Endothelial cell of umbilical vein (primary cell): ENCODE measurements around the gene ANXA11. TPM values are rescaled to one million over a fixed set of nuclear protein-coding genes. Genes with fewer than 3 reads are reported as not detected.

Source experiments
- BruUV-seq: library from RNA; stranded (reverse); fragments of 400-500 nt; replicated peaks from 2 replicates; lab custom pipeline; 2021; lab: Mats Ljungman, UMichigan
- CTCF ChIA-PET: fragments of 300-600, 350-600 bp; sonication (Branson Sonifier 250); formaldehyde crosslinking; loops from one replicate; lab custom pipeline; 2021; ENCODE audit warnings: antibody characterized with exemption, inconsistent platforms; lab: Charles Lee
- POLR2A ChIA-PET: fragments of 300-600, 350-600 bp; sonication (Branson Sonifier 250); formaldehyde crosslinking; loops from one replicate; lab custom pipeline; 2021; ENCODE audit warnings: antibody characterized with exemption, inconsistent platforms; lab: Charles Lee
- DNase-seq: peaks from one replicate; pipeline ENCODE4 v3.0.0-alpha.2; 2011; ENCODE audit warnings: low read depth, low spot score
- FAIRE-seq: peaks from 2 replicates; lab custom pipeline; 2011; peaks lifted over from hg19 to GRCh38; lab: Jason Lieb, UNC
- H2AFZ ChIP-seq: 2 replicates; pipeline ENCODE4 v1.6.0; 2012; ENCODE audit warnings: low read depth, low read length, control low read depth, inconsistent platforms
- H3K27ac ChIP-seq: 2 replicates; pipeline ENCODE4 v1.5.1; 2011; ENCODE audit warnings: low read depth, mild to moderate bottlenecking, control low read depth, low read length, moderate library complexity; ENCODE audit not compliant: insufficient read depth
- H3K27me3 ChIP-seq, 2 experiments: 2 replicates each; pipeline versions ENCODE4 v1.6.0 to v1.6.1; 2011; ENCODE audit warnings: low read length in 2 of 2, mixed read lengths in 1 of 2; ENCODE audit not compliant: control insufficient read depth in 2 of 2, insufficient read depth in 2 of 2
- H3K36me3 ChIP-seq, 2 experiments: 2 replicates in 1 of 2; 3 replicates in 1 of 2; pipeline ENCODE4 v1.5.1; 2011; ENCODE audit warnings: low read length in 2 of 2, mild to moderate bottlenecking in 1 of 2, moderate library complexity in 1 of 2; ENCODE audit not compliant: control insufficient read depth in 2 of 2, insufficient read depth in 2 of 2; ENCODE audit errors: extremely low read depth in 1 of 2
- H3K4me1 ChIP-seq: 3 replicates; pipeline ENCODE4 v1.5.1; 2011; ENCODE audit warnings: mild to moderate bottlenecking, low read length; ENCODE audit not compliant: control insufficient read depth, insufficient read depth; ENCODE audit errors: extremely low read depth
- H3K4me2 ChIP-seq: 2 replicates; pipeline ENCODE4 v1.6.1; 2011; ENCODE audit warnings: low read length, control low read depth, mixed read lengths; ENCODE audit not compliant: insufficient read depth
- H3K4me3 ChIP-seq, 3 experiments: fragments of 200-600 bp in 1 of 3; sonication (generic), shearing (Covaris generic) in 1 of 3; replicated peaks in 1 of 3; 2 replicates each; pipeline ENCODE4 v1.5.1; 2011 to 2016; ENCODE audit warnings: control low read depth in 3 of 3, low read length in 3 of 3, mild to moderate bottlenecking in 2 of 3, inconsistent platforms in 1 of 3, low read depth in 1 of 3, moderate library complexity in 1 of 3; ENCODE audit not compliant: insufficient read depth in 1 of 3
- H3K79me2 ChIP-seq: 2 replicates; pipeline ENCODE4 v1.6.0; 2012; ENCODE audit warnings: low read length, inconsistent platforms; ENCODE audit not compliant: control insufficient read depth, insufficient read depth
- H3K9ac ChIP-seq: replicated peaks from 2 replicates; pipeline ENCODE3; 2011; ENCODE audit warnings: low read length, control low read depth; ENCODE audit not compliant: insufficient read depth; ENCODE audit errors: extremely low read depth
- H3K9me1 ChIP-seq: replicated peaks from 3 replicates; pipeline ENCODE4 v1.6.0; 2011; ENCODE audit warnings: mild to moderate bottlenecking, low read length; ENCODE audit not compliant: control insufficient read depth, insufficient read depth; ENCODE audit errors: extremely low read depth
- H3K9me3 ChIP-seq: replicated peaks from 2 replicates; pipeline ENCODE4 v1.5.1; 2012; ENCODE audit warnings: low read length, inconsistent platforms; ENCODE audit not compliant: control insufficient read depth, insufficient read depth
- H4K20me1 ChIP-seq: replicated peaks from 2 replicates; pipeline ENCODE3; 2011; ENCODE audit warnings: mild to moderate bottlenecking, low read length; ENCODE audit not compliant: control insufficient read depth, insufficient read depth; ENCODE audit errors: extremely low read depth
- CTCF ChIP-seq, 2 donors: IDR thresholded peaks; 1 replicate in 1 of 2; 2 replicates in 1 of 2; pipeline ENCODE4 v1.5.1; 2011; ENCODE audit warnings: low read length in 2 of 2, mild to moderate bottlenecking in 2 of 2, moderate library complexity in 2 of 2, control low read depth in 1 of 2, inconsistent platforms in 1 of 2, low read depth in 1 of 2; ENCODE audit not compliant: insufficient read depth in 1 of 2; ENCODE audit errors: extremely low read depth in 1 of 2
- EZH2 ChIP-seq: IDR thresholded peaks from 2 replicates; pipeline ENCODE4 v1.6.1; 2012; ENCODE audit warnings: borderline replicate concordance, low read depth, mild to moderate bottlenecking, moderate library complexity, low read length, inconsistent platforms; ENCODE audit not compliant: severe bottlenecking
- FOS ChIP-seq: IDR thresholded peaks from 2 replicates; pipeline ENCODE4 v1.6.1; 2011; ENCODE audit warnings: mild to moderate bottlenecking, low read length, moderate library complexity, borderline replicate concordance; ENCODE audit not compliant: insufficient read depth
- GATA2 ChIP-seq: IDR thresholded peaks from 2 replicates; pipeline ENCODE4 v1.7.0; 2011; ENCODE audit warnings: low read depth, mild to moderate bottlenecking, moderate library complexity, mixed read lengths, low read length; ENCODE audit not compliant: insufficient read length, insufficient read depth
- JUN ChIP-seq: IDR thresholded peaks from 2 replicates; pipeline ENCODE4 v1.6.1; 2011; ENCODE audit warnings: borderline replicate concordance, low read depth; ENCODE audit not compliant: insufficient read length, insufficient read depth
- MYC ChIP-seq: IDR thresholded peaks from one replicate; pipeline ENCODE4 v1.6.1; 2011; ENCODE audit warnings: mild to moderate bottlenecking, low read depth, low read length
- POLR2A ChIP-seq: IDR thresholded peaks from 2 replicates; pipeline ENCODE4 v1.6.1; 2012; ENCODE audit warnings: low read depth, mild to moderate bottlenecking, control low read depth, low read length
- POLR2AphosphoS5 ChIP-seq: IDR thresholded peaks from 2 replicates; pipeline ENCODE4 v1.6.1; 2012; ENCODE audit warnings: low read depth, mild to moderate bottlenecking, control low read depth, low read length, moderate library complexity; ENCODE audit not compliant: insufficient read depth
- dilution Hi-C: fragments of 300-500 bp; cut with MboI; formaldehyde crosslinking; loops from one replicate; pipeline ENCODE4 v1.15.0; 2019; ENCODE audit warnings: low sequenced_read_pairs; ENCODE audit not compliant: extremely low pct_ligation_motif_present
- intact Hi-C: fragments of 100-400 bp; cut with micrococcal nuclease; formaldehyde crosslinking; loops from one replicate; pipeline ENCODE4 v1.10.0; 2022
- polyA plus RNA-seq, 4 experiments: library from polyadenylated mRNA; depleted of rRNA in 3 of 4; stranded (reverse) in 3 of 4; unstranded in 1 of 4; fragments of >200 nt; gene quantifications; 2 replicates each; pipeline versions ENCODE4 v1.2.1 to v1.2.3, GENCODE V29; 2011 to 2012; ENCODE audit warnings: missing spikeins in 1 of 4
- total RNA-seq: library from RNA; stranded (reverse); gene quantifications from 2 replicates; pipeline ENCODE4 v1.2.3, GENCODE V29; 2021
- TF ChIP-seq, protein P1 (sequence below): IDR thresholded peaks from 2 replicates; pipeline ENCODE4 v1.6.1; 2011; ENCODE audit not compliant: insufficient read depth, insufficient read length

ANXA11 gene
- total and polyA plus RNA-seq, 2 donors (not counting 3 experiments of a cell fraction or from before 2014, with no cell fraction given), result 59.2 to 143 TPM

- H3K4me1 ChIP-seq, result no peaks in the 10 kb centered on the region
- H3K9ac ChIP-seq, result no peak overlapping the region
- DNase-seq (no peak), FAIRE-seq (no peak)
- intact Hi-C loops, result no loop called here
- ChIA-PET POLR2A (no interaction called here), CTCF (no interaction called here)
- no peaks in the 10 kb centered on the region for H4K20me1 ChIP-seq
- BruUV-seq, result no TSS peak
- dilution Hi-C loops, result no loop called here
- H3K27ac ChIP-seq, result no peak overlapping the region
- no peak overlapping the region for H3K4me3 ChIP-seq
- H3K9me3 ChIP-seq, result no peaks in the 10 kb centered on the region
- no peaks in the 10 kb centered on the region for H3K27me3 ChIP-seq
- H3K36me3 ChIP-seq, result peaks cover 0 to 1% of the 10 kb centered on the region in 2 experiments
- TF ChIP-seq GATA2 (no peak), FOS (no peak), POLR2A (no peak), EZH2 (no peak), MYC (no peak), CTCF (IDR thresholded peaks at IDR 0.05; ENCODE audit: extremely low read depth in 1 of 2, insufficient read depth in 1 of 2, low read depth in 1 of 2, low read length in 2 of 2) (no peak), POLR2AphosphoS5 (no peak), JUN (no peak)
- TF ChIP-seq, protein P1, sequence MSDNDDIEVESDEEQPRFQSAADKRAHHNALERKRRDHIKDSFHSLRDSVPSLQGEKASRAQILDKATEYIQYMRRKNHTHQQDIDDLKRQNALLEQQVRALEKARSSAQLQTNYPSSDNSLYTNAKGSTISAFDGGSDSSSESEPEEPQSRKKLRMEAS, result no peak
- no peak overlapping the region for H2AFZ ChIP-seq
- H3K9me1 ChIP-seq, result no peaks in the 10 kb centered on the region
- peaks cover 11% of the 10 kb centered on the region for H3K79me2 ChIP-seq
- H3K4me2 ChIP-seq, result no peak overlapping the region
These were observed 32.4 kb downstream of the ANXA11 start for GRCh38 chr10:80172896-80173295.
